GM06990 (cell line): Measurements from ENCODE around the gene SOWAHA.
A peak's percentile ranks its signal among the peaks of the same experiment; 100 is the strongest.

ENCODE experiments used
- DNase-seq: peaks from one replicate; pipeline ENCODE4 v3.0.0-alpha.2; 2011; ENCODE audit not compliant: insufficient read length; ENCODE audit errors: extremely low read depth
- H3K27me3 ChIP-seq: replicated peaks from 2 replicates; pipeline ENCODE4 v1.6.0; 2011; ENCODE audit warnings: low read length; ENCODE audit not compliant: control insufficient read depth, insufficient read depth
- H3K36me3 ChIP-seq: 2 replicates; pipeline ENCODE4 v1.5.1; 2011; ENCODE audit warnings: low read length; ENCODE audit not compliant: control insufficient read depth, insufficient read depth
- H3K4me3 ChIP-seq: replicated peaks from 2 replicates; pipeline ENCODE4 v1.5.1; 2011; ENCODE audit warnings: low read depth, mild to moderate bottlenecking, control low read depth, low read length
- CTCF ChIP-seq: IDR thresholded peaks from 2 replicates; pipeline ENCODE4 v1.5.1; 2011; ENCODE audit warnings: low read length, control low read depth, mild to moderate bottlenecking, inconsistent platforms; ENCODE audit not compliant: insufficient read depth, poor library complexity, severe bottlenecking

Gene SOWAHA

GRCh38 chr5:132807163-132807838 is 5.8 kb upstream of the SOWAHA start:
- peak; percentile 23 for TF ChIP-seq CTCF
- no peak overlapping the region for H3K4me3 ChIP-seq

GRCh38 chr5:132808448-132808847 is 4.7 kb upstream of the SOWAHA start:
- TF ChIP-seq CTCF: no peak
- Histone ChIP-seq H3K27me3 (no peaks in the 10 kb centered on the region), H3K4me3 (no peak overlapping the region)

More at GRCh38 chr5:132807163-132807838, 5.8 kb upstream of the SOWAHA start:
- no peak for DNase-seq
- Histone ChIP-seq H3K27me3 (no peaks in the 10 kb centered on the region), H3K36me3 (no peaks in the 10 kb centered on the region)

DNA sequence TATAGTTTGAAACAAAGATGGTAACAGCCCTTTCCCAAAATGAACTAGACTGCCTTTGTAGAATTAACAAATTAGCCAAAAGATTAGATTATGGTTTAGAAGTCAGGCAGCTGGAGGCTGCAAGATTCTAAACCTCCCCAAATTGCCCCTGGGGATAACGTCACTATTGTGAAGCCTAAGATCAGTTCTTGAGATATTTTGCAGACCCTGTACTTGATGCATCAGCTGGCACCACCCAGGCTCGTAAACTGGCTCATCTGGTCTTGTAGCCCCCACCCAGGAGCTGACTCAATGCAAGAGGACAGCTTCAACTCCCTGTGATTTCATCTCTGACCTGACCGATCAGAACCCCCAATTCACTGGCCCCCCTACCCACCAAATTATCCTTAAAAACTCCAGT is 4.2 kb upstream of the SOWAHA start:
- Histone ChIP-seq H3K4me3 (no peak overlapping the region), H3K36me3 (no peaks in the 10 kb centered on the region), H3K27me3 (no peaks in the 10 kb centered on the region)
- no peak for DNase-seq
- TF ChIP-seq CTCF: no peak

More at GRCh38 chr5:132808448-132808847, 4.7 kb upstream of the SOWAHA start:
- no peaks in the 10 kb centered on the region for H3K36me3 ChIP-seq
- DNase-seq: no peak

GRCh38 chr5:132810605-132811004 is 2.5 kb upstream of the SOWAHA start:
- DNase-seq: no peak
- no peak for TF ChIP-seq CTCF
- H3K36me3 ChIP-seq: no peaks in the 10 kb centered on the region
- no peak overlapping the region for H3K4me3 ChIP-seq
- no peaks in the 10 kb centered on the region for H3K27me3 ChIP-seq

DNA sequence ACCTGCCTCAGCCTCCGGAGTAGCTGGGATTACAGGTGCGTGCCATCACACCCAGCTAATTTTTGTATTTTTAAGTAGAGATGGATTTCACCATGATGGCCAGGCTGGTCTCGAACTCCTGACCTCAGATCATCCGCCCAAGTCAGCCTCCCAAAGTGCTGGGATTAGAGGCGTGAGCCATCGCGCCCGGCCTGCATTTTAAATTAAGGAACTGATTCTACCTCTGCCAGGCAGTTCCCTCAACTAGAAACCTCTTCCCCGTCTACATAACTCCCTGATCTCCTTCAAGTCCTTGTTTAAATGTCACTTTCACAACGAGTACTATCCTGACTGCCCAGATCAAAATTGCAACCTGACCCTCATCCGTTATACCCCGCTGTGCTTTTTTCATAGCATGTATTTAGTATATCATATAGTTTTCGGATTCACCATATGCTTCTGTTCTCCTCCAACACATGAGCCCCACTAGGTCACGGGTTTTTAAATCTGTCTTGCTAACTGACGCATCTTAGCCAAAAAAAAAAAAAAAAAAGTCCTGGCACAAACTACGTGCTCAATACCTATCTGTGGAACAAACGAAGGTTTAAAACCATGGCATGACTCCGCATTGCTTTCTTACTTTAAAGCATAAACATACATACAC is 858 bp upstream of the SOWAHA start:
- no peak for DNase-seq
- no peaks in the 10 kb centered on the region for H3K27me3 ChIP-seq
- H3K36me3 ChIP-seq: no peaks in the 10 kb centered on the region
- no peak for TF ChIP-seq CTCF
- H3K4me3 ChIP-seq: no peak overlapping the region
